Immature natural killer cell (primary cell): ENCODE data around the gene WBP2. TPM values are rescaled to one million over a fixed set of nuclear protein-coding genes. Genes with fewer than 3 reads are reported as not detected.
A peak's percentile ranks its signal among the peaks of the same experiment; 100 is the strongest.

ENCODE experiments used
- DNase-seq, 3 donors: peaks; one replicate each; pipeline ENCODE4 v3.0.0; 2022; ENCODE audit warnings: mixed read lengths in 1 of 3
- H3K27ac Mint-ChIP-seq, 6 donors: one replicate each; pipeline ENCODE4 v1.8.0; 2020; ENCODE audit warnings: mixed read lengths in 6 of 6, mild to moderate bottlenecking in 5 of 6, inconsistent platforms in 4 of 6, moderate library complexity in 3 of 6
- H3K27me3 Mint-ChIP-seq, 3 donors: one replicate each; pipeline ENCODE4 v1.8.0; 2020 to 2021; ENCODE audit warnings: low read depth in 3 of 3, mild to moderate bottlenecking in 3 of 3, mixed read lengths in 3 of 3, moderate library complexity in 3 of 3, inconsistent platforms in 1 of 3
- H3K36me3 Mint-ChIP-seq, 3 donors: one replicate each; pipeline ENCODE4 v1.8.0; 2020; ENCODE audit warnings: mixed read lengths in 3 of 3, inconsistent platforms in 2 of 3, mild to moderate bottlenecking in 2 of 3
- H3K4me1 Mint-ChIP-seq, 2 donors: one replicate each; pipeline ENCODE4 v1.8.0; 2020; ENCODE audit warnings: inconsistent platforms in 2 of 2, mild to moderate bottlenecking in 2 of 2, mixed read lengths in 2 of 2, moderate library complexity in 1 of 2
- H3K4me3 Mint-ChIP-seq, 5 donors: one replicate each; pipeline ENCODE4 v1.8.0; 2020; ENCODE audit warnings: mild to moderate bottlenecking in 5 of 5, mixed read lengths in 5 of 5, inconsistent platforms in 3 of 5, moderate library complexity in 3 of 5
- H3K9me3 Mint-ChIP-seq, 6 donors: one replicate each; pipeline ENCODE4 v1.8.0; 2020; ENCODE audit warnings: mild to moderate bottlenecking in 6 of 6, mixed read lengths in 6 of 6, inconsistent platforms in 4 of 6, moderate library complexity in 3 of 6
- polyA plus RNA-seq, 3 donors: library from polyadenylated mRNA; unstranded; fragments of 300-500 nt; fragmentation: Illumina TruSeq; gene quantifications; one replicate each; pipeline ENCODE4 v1.2.3, GENCODE V29; 2021

The WBP2 gene
- polyA plus RNA-seq, 3 donors from 2014 or later, result 51.2 to 85.8 (median 69.1) TPM

GRCh38 chr17:75850928-75851692 is 4.0 kb downstream of the WBP2 start:
- Mint-ChIP-seq H3K36me3 (peaks cover 6 to 11% (median 6%) of the 10 kb centered on the region in 3 donors), H3K9me3 (no peaks in the 10 kb centered on the region), H3K27ac (peak overlapping the region in 1 of 6 donors; percentile 40), H3K4me3 (peak overlapping the region in 1 of 5 donors; percentile 12), H3K4me1 (peaks cover 9 to 29% of the 10 kb centered on the region in 2 donors), H3K27me3 (peaks cover 0 to 4% (median 0%) of the 10 kb centered on the region in 3 donors)
- no peak for DNase-seq

GRCh38 chr17:75849724-75850123 is 5.4 kb downstream of the WBP2 start:
- peaks cover 16 to 34% of the 10 kb centered on the region in 2 donors for H3K4me1 Mint-ChIP-seq
- H3K4me3 Mint-ChIP-seq, result no peak overlapping the region
- H3K27me3 Mint-ChIP-seq, result peaks cover 0 to 2% (median 0%) of the 10 kb centered on the region in 3 donors
- no peaks in the 10 kb centered on the region for H3K9me3 Mint-ChIP-seq
- H3K36me3 Mint-ChIP-seq, result peaks cover 6 to 12% (median 6%) of the 10 kb centered on the region in 3 donors
- no peak overlapping the region for H3K27ac Mint-ChIP-seq
- DNase-seq, result no peak

- Mint-ChIP-seq H3K27ac (no peak overlapping the region), H3K36me3 (peaks cover 6 to 12% (median 6%) of the 10 kb centered on the region in 3 donors), H3K4me1 (peaks cover 16 to 30% of the 10 kb centered on the region in 2 donors), H3K4me3 (no peak overlapping the region), H3K9me3 (no peaks in the 10 kb centered on the region), H3K27me3 (peaks cover 0 to 2% (median 0%) of the 10 kb centered on the region in 3 donors)
- no peak for DNase-seq
Measured at GRCh38 chr17:75849279-75849646, 5.9 kb downstream of the WBP2 start.

GRCh38 chr17:75848523-75849278 is 6.4 kb downstream of the WBP2 start:
- Mint-ChIP-seq H3K4me3 (peak overlapping the region in 1 of 5 donors; percentile 2), H3K27ac (peak overlapping the region in 5 of 6 donors; percentile 37 to 90 (median 87)), H3K36me3 (peaks cover 6 to 12% (median 6%) of the 10 kb centered on the region in 3 donors), H3K27me3 (peaks cover 0 to 2% (median 2%) of the 10 kb centered on the region in 3 donors), H3K4me1 (peaks cover 16 to 29% of the 10 kb centered on the region in 2 donors), H3K9me3 (no peaks in the 10 kb centered on the region)
- DNase-seq, result peak; percentile 56 to 67 (median 60)

GRCh38 chr17:75847614-75848522 is 7.3 kb downstream of the WBP2 start:
- no peaks in the 10 kb centered on the region for H3K9me3 Mint-ChIP-seq
- peak overlapping the region in 1 of 5 donors; percentile 2 for H3K4me3 Mint-ChIP-seq
- H3K36me3 Mint-ChIP-seq, result peaks cover 6 to 12% (median 6%) of the 10 kb centered on the region in 3 donors
- H3K4me1 Mint-ChIP-seq, result peaks cover 16 to 26% of the 10 kb centered on the region in 2 donors
- H3K27ac Mint-ChIP-seq, result peak overlapping the region; percentile 37 to 90 (median 80)
- peaks cover 0 to 4% (median 2%) of the 10 kb centered on the region in 3 donors for H3K27me3 Mint-ChIP-seq
- no peak for DNase-seq

- Mint-ChIP-seq H3K4me3 (no peak overlapping the region), H3K27me3 (peaks cover 0 to 4% (median 2%) of the 10 kb centered on the region in 3 donors), H3K27ac (peak overlapping the region in 1 of 6 donors; percentile 67), H3K4me1 (peaks cover 16 to 27% of the 10 kb centered on the region in 2 donors), H3K9me3 (no peaks in the 10 kb centered on the region), H3K36me3 (peaks cover 6 to 12% (median 6%) of the 10 kb centered on the region in 3 donors)
- DNase-seq, result no peak
Measured at GRCh38 chr17:75846692-75847613, 8.2 kb downstream of the WBP2 start.

- Mint-ChIP-seq H3K9me3 (no peaks in the 10 kb centered on the region), H3K4me1 (peaks cover 16 to 27% of the 10 kb centered on the region in 2 donors), H3K27ac (peak overlapping the region; percentile 3 to 92 (median 78)), H3K27me3 (peaks cover 0 to 4% (median 2%) of the 10 kb centered on the region in 3 donors), H3K4me3 (peak overlapping the region in 1 of 5 donors; percentile 53), H3K36me3 (peaks cover 6 to 12% (median 6%) of the 10 kb centered on the region in 3 donors)
- DNase-seq, result no peak
Measured at GRCh38 chr17:75845933-75846691, 9.0 kb downstream of the WBP2 start.

GRCh38 chr17:75845058-75845711 is 9.9 kb downstream of the WBP2 start:
- Mint-ChIP-seq H3K27ac (peak overlapping the region; percentile 70 to 92 (median 82)), H3K9me3 (no peaks in the 10 kb centered on the region), H3K36me3 (peaks cover 6 to 12% (median 6%) of the 10 kb centered on the region in 3 donors), H3K4me1 (peaks cover 16 to 30% of the 10 kb centered on the region in 2 donors), H3K27me3 (peaks cover 0 to 4% (median 2%) of the 10 kb centered on the region in 3 donors), H3K4me3 (peak overlapping the region; percentile 20 to 66 (median 29))
- peak; percentile 47 to 50 (median 48) for DNase-seq

- peak overlapping the region; percentile 92 to 97 (median 94) for H3K4me3 Mint-ChIP-seq
- peak in 2 of 3 donors; percentile 30 to 36 for DNase-seq
Measured at GRCh38 chr17:75844530-75845057, 10.5 kb downstream of the WBP2 start.

GRCh38 chr17:75843577-75844529 is 11.3 kb downstream of the WBP2 start, which contains the start of gene UNC13D:
Gene UNC13D (minus strand): TSS chr17:75844404. CDS start chr17:75844337, 67 bp downstream.
- peak; percentile 72 to 75 (median 73) for DNase-seq
- Mint-ChIP-seq H3K36me3 (peaks cover 6 to 14% (median 6%) of the 10 kb centered on the region in 3 donors), H3K4me1 (peaks cover 16 to 29% of the 10 kb centered on the region in 2 donors), H3K9me3 (no peaks in the 10 kb centered on the region), H3K4me3 (peak within 1 kb of the TSS; percentile 92 to 97 (median 94)), H3K27ac (peak within 1 kb of the TSS; percentile 92 to 98 (median 96)), H3K27me3 (peaks cover 0 to 4% (median 2%) of the 10 kb centered on the region in 3 donors)

More at GRCh38 chr17:75844530-75845057, 10.5 kb downstream of the WBP2 start:
- Mint-ChIP-seq H3K27me3 (peaks cover 0 to 4% (median 2%) of the 10 kb centered on the region in 3 donors), H3K27ac (peak overlapping the region; percentile 92 to 98 (median 96)), H3K4me1 (peaks cover 16 to 30% of the 10 kb centered on the region in 2 donors), H3K9me3 (no peaks in the 10 kb centered on the region), H3K36me3 (peaks cover 6 to 12% (median 6%) of the 10 kb centered on the region in 3 donors)
